RWPE2 (cell line): ENCODE results near the gene TRABD2A.

Experiments used
- ATAC-seq: fragments of 200-7000 bp; cut with Tn5 transposase; 3 replicates; pipeline ENCODE4 v1.9.1; 2021; ENCODE audit warnings: low read depth
- DNase-seq: peaks from one replicate; pipeline ENCODE4 v3.0.0-alpha.2; 2020; ENCODE audit warnings: low spot score
- H3K27ac ChIP-seq: fragments of 450-650 bp; 2 replicates; pipeline ENCODE4 v1.5.1; 2017; ENCODE audit warnings: mild to moderate bottlenecking; ENCODE audit not compliant: poor library complexity, severe bottlenecking
- H3K27me3 ChIP-seq: fragments of 250-450 bp; sonication (Bioruptor Pico); 2 replicates; pipeline ENCODE4 v1.5.1; 2021; ENCODE audit warnings: mild to moderate bottlenecking, moderate library complexity; ENCODE audit not compliant: insufficient read depth, poor library complexity, severe bottlenecking
- H3K36me3 ChIP-seq: fragments of 250-450 bp; sonication (Bioruptor Pico); 2 replicates; pipeline ENCODE4 v1.5.1; 2020; ENCODE audit warnings: low read depth, mild to moderate bottlenecking, moderate library complexity
- H3K4me1 ChIP-seq: fragments of 250-450 bp; sonication (Bioruptor Pico); 2 replicates; pipeline ENCODE4 v1.5.1; 2021; ENCODE audit warnings: mild to moderate bottlenecking, moderate library complexity; ENCODE audit not compliant: insufficient read depth, poor library complexity, severe bottlenecking
- H3K4me3 ChIP-seq: fragments of 250-450 bp; sonication (Bioruptor Pico); 2 replicates; pipeline ENCODE4 v1.5.1; 2021; ENCODE audit warnings: mild to moderate bottlenecking, moderate library complexity; ENCODE audit not compliant: severe bottlenecking
- H3K9me3 ChIP-seq: fragments of 250-450 bp; sonication (Bioruptor Pico); 2 replicates; pipeline ENCODE4 v1.5.1; 2021; ENCODE audit warnings: mild to moderate bottlenecking, moderate library complexity; ENCODE audit not compliant: severe bottlenecking
- CTCF ChIP-seq: fragments of 450-650 bp; IDR thresholded peaks from one replicate; pipeline ENCODE4 v1.5.1; 2017; ENCODE audit warnings: mild to moderate bottlenecking, moderate library complexity; ENCODE audit not compliant: poor library complexity, severe bottlenecking

Gene TRABD2A

GRCh38 chr2:84881581-84882413 is 913 bp upstream of the TRABD2A start:
- ATAC-seq (peak; percentile 77), DNase-seq (no peak)
- peak overlapping the region; percentile 26 for H3K27ac ChIP-seq
- peak overlapping the region; percentile 38 for H3K4me3 ChIP-seq
- H3K27me3 ChIP-seq: no peaks in the 10 kb centered on the region
- peaks cover 6% of the 10 kb centered on the region for H3K4me1 ChIP-seq
- H3K9me3 ChIP-seq: no peaks in the 10 kb centered on the region
- TF ChIP-seq CTCF: peak; percentile 94
- H3K36me3 ChIP-seq: no peaks in the 10 kb centered on the region

DNA sequence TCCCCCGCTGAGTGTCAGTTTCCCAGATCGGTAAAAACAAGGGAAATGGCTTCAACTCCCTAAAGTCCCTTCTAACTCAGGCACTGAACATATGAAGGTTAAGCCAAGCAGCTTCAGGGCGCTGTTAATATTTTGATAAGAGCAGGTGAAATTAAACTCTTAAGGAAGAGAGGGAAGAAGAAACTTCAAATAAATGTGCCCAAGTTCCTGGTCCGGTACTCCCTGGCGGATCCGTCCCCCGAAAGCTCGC is 564 bp downstream of the TRABD2A start:
- H3K4me1 ChIP-seq: peaks cover 6% of the 10 kb centered on the region
- no peaks in the 10 kb centered on the region for H3K36me3 ChIP-seq
- no peak overlapping the region for H3K27ac ChIP-seq
- no peaks in the 10 kb centered on the region for H3K27me3 ChIP-seq
- TF ChIP-seq CTCF: no peak
- DNase-seq (no peak), ATAC-seq (no peak)
- no peaks in the 10 kb centered on the region for H3K9me3 ChIP-seq
- H3K4me3 ChIP-seq: peak overlapping the region; percentile 38

- H3K27ac ChIP-seq: no peak overlapping the region
- H3K4me3 ChIP-seq: peak overlapping the region; percentile 38
- TF ChIP-seq CTCF: no peak
- H3K9me3 ChIP-seq: no peaks in the 10 kb centered on the region
- peaks cover 6% of the 10 kb centered on the region for H3K4me1 ChIP-seq
- DNase-seq (no peak), ATAC-seq (no peak)
- H3K27me3 ChIP-seq: no peaks in the 10 kb centered on the region
- no peaks in the 10 kb centered on the region for H3K36me3 ChIP-seq
These were observed 1.1 kb downstream of the TRABD2A start for GRCh38 chr2:84879584-84880394.

DNA sequence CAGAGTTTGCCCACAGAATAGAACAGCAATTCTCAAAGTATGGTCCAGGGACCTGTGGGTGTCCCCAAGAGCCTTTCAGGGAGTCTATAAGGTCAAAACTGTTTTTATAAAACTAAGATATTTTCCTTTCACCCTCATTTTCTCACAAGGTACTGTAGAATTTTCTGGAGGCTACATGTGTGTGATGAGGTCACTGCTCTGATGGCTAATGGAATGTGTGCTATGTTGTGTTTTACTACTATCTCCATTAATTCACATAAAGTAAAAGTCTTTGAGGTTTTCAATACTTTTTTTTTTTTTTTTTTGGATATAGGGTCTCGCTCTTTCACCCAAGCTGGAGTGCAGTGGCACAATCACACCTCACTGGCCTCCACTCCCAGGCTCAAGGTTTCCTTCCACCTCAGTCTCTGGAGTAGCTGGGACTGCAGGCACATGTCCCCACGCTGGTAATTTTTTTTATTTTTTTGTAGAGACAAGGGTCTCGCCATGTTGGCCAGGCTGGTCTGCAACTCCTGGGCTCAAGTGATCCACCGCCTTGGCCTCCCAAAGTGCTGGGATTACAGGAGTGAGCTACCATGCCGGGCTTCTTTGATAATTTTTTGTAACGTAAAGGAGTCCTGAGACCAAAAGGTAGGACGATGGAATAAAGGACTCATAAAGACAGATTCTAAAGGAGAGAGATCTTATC is 1.8 kb downstream of the TRABD2A start:
- Histone ChIP-seq H3K27me3 (no peaks in the 10 kb centered on the region), H3K4me3 (no peak overlapping the region), H3K27ac (no peak overlapping the region), H3K4me1 (peaks cover 6% of the 10 kb centered on the region), H3K9me3 (no peaks in the 10 kb centered on the region), H3K36me3 (no peaks in the 10 kb centered on the region)
- DNase-seq (no peak), ATAC-seq (no peak)
- TF ChIP-seq CTCF: no peak
